Hematopoietic multipotent progenitor cell treated with erythropoietin and hydrocortisone succinate and interleukin-3 and kit ligand, for 6 days (in vitro differentiated cells): ENCODE measurements around the gene TBX2.
"Not testable (repeated sequence)": the region's sequence is repeated elsewhere in the genome, so short reads cannot be mapped to it uniquely, and the experiment has no call there.

Experiments used
- DNase-seq: peaks from one replicate; pipeline ENCODE4 v3.0.0-alpha.2; 2015

Gene TBX2

GRCh38 chr17:61440697-61441096 lies 41.1 kb downstream of the TBX2 start:
- DNase-seq: no peak

- DNase-seq: not testable (repeated sequence)
These were observed 41.9 kb downstream of the TBX2 start for GRCh38 chr17:61441507-61441906.

- DNase-seq: no peak
These were observed 42.6 kb downstream of the TBX2 start for GRCh38 chr17:61442136-61442775.

GRCh38 chr17:61442878-61443474 lies 43.3 kb downstream of the TBX2 start:
- DNase-seq: no peak

GRCh38 chr17:61443475-61443882 lies 43.8 kb downstream of the TBX2 start:
- no peak for DNase-seq

- no peak for DNase-seq
These were observed 44.4 kb downstream of the TBX2 start for GRCh38 chr17:61444075-61444474.

- no peak for DNase-seq
These were observed 45.2 kb downstream of the TBX2 start for GRCh38 chr17:61444831-61445230.

- DNase-seq: no peak
These were observed 47.7 kb downstream of the TBX2 start for GRCh38 chr17:61447358-61447757.

- DNase-seq: no peak
These were observed 48.4 kb downstream of the TBX2 start for GRCh38 chr17:61448042-61448441.

GRCh38 chr17:61449140-61449539 lies 49.5 kb downstream of the TBX2 start:
- DNase-seq: not testable (repeated sequence)

- no peak for DNase-seq
These were observed 50.3 kb downstream of the TBX2 start for GRCh38 chr17:61449707-61450640.

GRCh38 chr17:61450641-61451537 lies 51.2 kb downstream of the TBX2 start:
- DNase-seq: no peak

- no peak for DNase-seq
These were observed 52.1 kb downstream of the TBX2 start for GRCh38 chr17:61451538-61452300.

- no peak for DNase-seq
These were observed 53.0 kb downstream of the TBX2 start, which contains the start of gene TBX4 for GRCh38 chr17:61452301-61453290. Gene TBX4 (plus strand): TSS chr17:61452422. CDS start chr17:61456491, 4,069 bp downstream.

- DNase-seq: no peak
These were observed 54.1 kb downstream of the TBX2 start for GRCh38 chr17:61453566-61454380.

- no peak for DNase-seq
These were observed 55.0 kb downstream of the TBX2 start for GRCh38 chr17:61454381-61455323.

GRCh38 chr17:61455324-61456060 lies 55.8 kb downstream of the TBX2 start:
- DNase-seq: no peak
